Jurkat, Clone E6-1 (cell line): ENCODE measurements around the gene PDCD7.
A peak's percentile ranks its signal among the peaks of the same experiment; 100 is the strongest.
"Not testable (repeated sequence)": the region's sequence is repeated elsewhere in the genome, so short reads cannot be mapped to it uniquely, and the experiment has no call there.

ENCODE experiments used
- DNase-seq: peaks from one replicate; pipeline ENCODE4 v3.0.0-alpha.2; 2011; ENCODE audit warnings: low read depth, low spot score
- H3K4me3 ChIP-seq: 2 replicates; pipeline ENCODE4 v1.5.1; 2011; ENCODE audit warnings: mild to moderate bottlenecking, low read length, control low read depth, moderate library complexity

Gene PDCD7

GRCh38 chr15:65094294-65094995 is 39.2 kb downstream of the PDCD7 start:
- no peak overlapping the region for H3K4me3 ChIP-seq
- DNase-seq, result no peak

GRCh38 chr15:65093793-65094170 is 39.8 kb downstream of the PDCD7 start:
- H3K4me3 ChIP-seq, DNase-seq: not testable (repeated sequence)

DNA sequence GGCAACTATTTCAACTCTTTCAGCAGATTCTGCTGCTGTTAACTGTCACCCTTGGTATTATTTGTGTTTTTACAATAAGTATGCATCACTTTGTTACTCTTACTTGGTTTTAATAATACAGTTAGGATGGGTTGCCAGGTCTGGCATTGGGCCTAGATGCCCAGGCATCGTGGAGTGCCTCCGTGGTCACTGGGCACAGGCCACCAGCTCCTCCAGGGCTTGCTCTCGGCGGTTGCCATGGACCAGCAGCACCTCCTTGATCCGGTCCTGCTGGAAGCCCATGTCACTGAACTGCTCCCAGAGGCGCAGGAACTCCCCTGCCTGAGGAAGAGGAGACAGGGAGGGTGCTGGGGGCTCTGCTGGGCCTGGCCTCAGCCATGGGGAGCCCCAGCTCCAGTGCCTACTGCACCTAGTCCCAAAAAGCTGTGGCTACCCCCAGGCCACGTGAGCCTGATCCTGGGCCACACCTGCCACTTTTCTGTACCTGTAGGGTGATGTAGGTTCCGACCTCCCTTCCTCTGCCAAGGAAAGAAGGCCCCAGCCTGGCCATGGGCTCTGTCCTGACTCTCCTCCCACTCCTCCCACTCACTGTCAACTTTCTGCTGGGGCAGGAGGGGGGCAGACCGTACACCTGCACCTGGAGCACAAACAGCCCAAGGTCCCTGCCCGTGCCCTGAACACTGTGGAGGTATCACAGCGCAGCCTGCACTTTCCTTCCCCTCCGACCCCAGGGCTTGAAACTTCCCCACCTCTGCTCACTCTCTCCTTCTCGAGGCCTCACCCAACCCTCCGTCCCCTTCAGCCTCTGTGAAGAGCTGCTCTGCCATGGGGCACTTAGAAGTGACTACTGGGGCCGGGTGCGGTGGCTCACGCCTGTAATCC is 40.5 kb downstream of the PDCD7 start:
- no peak overlapping the region for H3K4me3 ChIP-seq

DNA sequence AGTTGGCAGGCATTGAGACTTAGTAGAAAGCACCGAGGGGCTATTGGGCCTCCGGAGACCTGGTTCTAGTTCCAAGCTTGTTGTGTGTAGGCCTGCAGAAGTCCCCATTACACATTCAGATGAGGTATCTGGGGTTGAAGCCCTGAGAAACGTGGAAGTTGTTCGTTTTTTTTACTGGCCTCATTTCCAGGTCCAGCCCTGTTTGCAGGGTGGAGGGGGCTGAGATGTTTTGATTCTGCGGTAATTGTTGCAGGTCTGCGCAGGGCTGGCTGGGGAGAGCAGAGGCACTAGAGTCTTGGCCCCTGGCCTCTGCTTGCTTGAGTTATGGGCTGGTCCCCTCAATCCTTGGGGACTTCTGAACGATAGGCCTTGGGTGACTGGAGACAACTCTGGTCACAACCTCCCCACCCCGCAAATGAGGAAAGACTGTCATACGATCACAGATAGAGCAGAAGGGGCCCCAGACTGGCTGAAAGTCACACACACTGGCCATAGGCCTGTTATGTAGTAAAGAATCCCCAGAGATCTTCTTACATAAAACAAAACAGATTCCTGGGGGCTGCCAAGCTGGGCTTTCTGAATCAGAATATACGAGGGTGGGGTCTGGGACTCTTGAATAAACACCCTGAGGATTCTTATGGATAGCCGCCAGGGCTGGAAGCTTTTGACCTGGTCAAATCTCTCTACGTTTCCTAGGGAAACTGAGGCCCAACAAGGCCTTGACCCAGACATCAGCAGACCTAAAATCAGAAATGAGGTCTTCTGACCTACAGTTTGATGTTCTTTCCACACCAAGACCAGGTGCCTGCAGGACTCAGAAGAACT is 41.5 kb downstream of the PDCD7 start:
- H3K4me3 ChIP-seq, result no peak overlapping the region
- no peak for DNase-seq

More for the DNA sequence above, 40.5 kb downstream of the PDCD7 start:
- no peak for DNase-seq

DNA sequence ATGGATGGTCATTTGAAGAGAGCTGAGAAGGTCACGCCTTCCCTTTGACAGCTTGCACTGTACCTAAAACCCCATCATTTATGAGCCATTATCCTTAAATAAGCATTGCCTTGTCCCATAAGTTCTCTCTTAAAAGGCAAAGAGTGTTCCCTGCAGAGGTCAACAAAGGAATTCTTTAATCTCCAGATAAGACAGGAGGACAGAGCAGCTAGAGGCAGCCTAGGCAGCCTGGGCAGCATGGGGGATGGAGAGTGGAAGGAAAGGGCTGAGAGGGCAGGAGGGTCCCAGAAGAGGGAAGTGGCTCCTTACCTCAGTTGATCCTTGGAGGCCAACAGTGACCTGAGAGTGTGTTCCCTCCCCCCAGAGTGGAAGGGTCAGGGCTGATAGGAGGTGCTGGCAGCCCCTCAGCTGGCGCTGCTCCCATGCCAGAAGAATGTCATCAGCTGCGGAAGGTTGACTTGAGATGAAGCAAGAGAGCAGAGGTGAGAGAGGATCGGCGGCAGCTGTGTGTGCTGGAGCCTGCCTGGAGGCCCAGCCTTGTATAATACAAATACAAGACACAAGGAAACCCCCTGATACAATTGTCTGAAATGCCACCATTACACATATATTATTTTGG is 44.3 kb downstream of the PDCD7 start:
- DNase-seq, result no peak
- no peak overlapping the region for H3K4me3 ChIP-seq

DNA sequence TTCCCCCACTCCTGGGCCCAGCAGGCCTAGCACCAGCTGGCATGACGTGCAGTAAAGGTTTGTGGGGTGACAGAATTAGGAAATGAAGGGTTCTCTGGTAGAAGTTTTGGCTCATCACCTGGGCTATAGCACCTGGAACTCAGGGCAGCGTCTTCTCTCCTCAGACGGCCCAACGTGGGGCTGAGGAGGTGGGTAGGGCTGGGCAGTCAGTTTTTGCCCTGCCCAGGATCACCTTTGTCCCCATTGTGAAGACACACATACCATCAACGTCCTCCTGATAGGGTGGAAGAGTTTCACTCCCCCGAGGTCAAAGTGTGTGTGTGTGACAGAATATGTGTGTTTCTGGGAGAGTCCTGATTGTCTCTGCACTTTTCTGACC is 45.0 kb downstream of the PDCD7 start:
- H3K4me3 ChIP-seq, result no peak overlapping the region
- no peak for DNase-seq

- no peak for DNase-seq
- no peak overlapping the region for H3K4me3 ChIP-seq
These were observed 45.5 kb downstream of the PDCD7 start for GRCh38 chr15:65087873-65088642.

GRCh38 chr15:65087411-65087810 is 46.2 kb downstream of the PDCD7 start:
- no peak overlapping the region for H3K4me3 ChIP-seq
- DNase-seq, result no peak

DNA sequence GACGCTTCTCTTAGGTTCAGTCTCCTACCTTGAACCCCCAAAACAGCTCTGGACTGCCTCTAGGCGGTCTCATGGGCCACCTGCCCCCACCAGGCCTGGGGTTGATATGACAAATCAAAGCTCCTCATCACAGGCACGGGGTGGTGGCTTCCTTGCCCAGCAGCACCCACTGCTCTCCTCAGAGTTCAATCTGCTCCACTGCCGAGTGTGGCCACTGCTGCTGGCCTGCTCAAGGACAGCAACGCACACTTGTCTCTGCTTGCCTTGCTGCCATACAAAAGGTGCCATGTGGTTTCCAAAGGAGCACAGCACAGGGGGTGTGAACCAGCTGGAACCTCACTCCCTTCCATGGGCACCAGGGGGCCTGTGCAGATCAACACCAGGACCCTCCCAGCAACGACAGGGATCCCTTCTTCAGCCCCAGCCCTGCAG is 46.9 kb downstream of the PDCD7 start:
- H3K4me3 ChIP-seq, result no peak overlapping the region
- peak; percentile 43 for DNase-seq

DNA sequence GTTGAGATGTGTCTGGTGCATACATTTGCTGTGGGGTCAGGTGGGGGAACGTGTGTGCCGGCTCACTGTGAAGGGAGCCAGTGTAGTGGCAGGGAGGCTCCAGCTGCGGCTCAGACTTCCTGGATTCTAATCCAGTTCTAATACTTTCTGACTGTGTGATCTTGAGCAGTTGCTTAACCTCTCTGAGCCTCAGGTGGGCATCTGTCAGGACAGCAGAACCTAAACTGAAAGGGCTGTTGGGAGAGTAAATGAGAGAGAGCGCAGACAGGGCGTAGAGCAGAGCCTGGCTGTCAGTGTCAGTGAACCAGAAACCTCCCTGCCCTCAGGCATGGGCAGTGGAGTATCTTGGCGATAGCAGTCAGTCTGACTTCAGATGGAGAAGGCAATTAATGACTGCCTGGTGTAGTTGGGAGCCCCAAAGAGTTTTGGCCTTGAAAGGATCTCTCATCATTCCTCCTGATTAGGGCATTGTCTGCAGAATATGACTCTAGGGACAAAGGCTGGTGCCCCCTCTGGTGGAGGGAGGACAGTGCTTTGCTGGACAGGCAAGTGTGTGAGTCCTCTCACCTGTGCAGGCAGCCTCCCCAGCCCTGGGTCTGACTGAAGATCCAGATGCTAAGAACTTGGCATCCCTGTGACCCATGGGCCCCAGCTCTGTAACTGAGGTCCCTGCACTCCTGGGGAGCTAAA is 47.5 kb downstream of the PDCD7 start:
- H3K4me3 ChIP-seq, result no peak overlapping the region
- DNase-seq, result no peak

DNA sequence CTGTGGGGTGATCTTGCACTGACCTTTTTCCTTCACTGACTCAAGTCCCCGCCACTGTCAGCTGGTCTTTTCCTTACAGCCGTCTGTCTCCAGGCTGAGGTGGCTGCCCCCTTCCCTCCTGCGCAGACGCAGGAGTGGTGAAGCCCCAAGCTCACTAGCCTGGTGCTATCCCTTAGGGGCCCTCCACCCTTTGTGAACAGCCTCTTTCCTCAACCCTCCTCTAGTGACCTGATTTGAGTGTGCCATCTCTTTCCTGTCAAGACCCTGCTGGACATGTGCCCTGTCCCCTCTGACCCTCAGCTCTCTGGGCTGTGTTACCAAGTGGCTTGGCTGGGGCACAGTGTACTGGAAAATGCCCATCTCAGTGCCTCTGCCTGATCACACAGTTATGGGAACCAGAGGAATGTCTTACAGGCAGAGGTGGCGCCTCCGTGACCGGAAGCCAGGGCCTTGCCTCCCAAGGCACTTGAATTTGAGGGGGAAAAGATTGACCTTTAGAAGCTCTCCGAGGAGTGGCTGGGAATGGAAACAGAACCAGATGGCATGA is 48.3 kb downstream of the PDCD7 start:
- no peak overlapping the region for H3K4me3 ChIP-seq
- DNase-seq, result no peak

GRCh38 chr15:65084500-65085206 is 49.0 kb downstream of the PDCD7 start:
- DNase-seq, result no peak
- no peak overlapping the region for H3K4me3 ChIP-seq

DNA sequence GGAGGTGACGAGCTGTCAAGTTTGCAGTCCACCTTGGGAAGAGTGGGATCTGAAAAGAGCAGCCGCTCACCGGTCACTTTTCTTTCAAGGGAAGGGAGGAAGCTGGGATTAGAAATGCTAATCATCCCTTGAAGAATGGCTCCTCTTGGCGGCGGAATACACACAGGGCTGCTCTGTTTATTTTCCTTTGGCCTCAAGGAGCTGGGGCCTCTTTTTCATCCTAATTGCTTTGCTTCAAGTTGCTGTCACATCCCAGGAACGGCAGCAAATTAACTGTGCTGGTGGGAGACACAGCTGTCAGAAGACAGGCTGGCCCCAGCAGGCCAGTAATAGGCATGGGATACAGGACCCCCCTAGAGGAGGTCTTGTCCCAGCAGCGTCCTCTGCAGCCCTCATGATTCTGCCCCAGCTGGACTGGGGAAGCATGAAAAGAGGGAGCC is 50.3 kb downstream of the PDCD7 start:
- no peak for DNase-seq

DNA sequence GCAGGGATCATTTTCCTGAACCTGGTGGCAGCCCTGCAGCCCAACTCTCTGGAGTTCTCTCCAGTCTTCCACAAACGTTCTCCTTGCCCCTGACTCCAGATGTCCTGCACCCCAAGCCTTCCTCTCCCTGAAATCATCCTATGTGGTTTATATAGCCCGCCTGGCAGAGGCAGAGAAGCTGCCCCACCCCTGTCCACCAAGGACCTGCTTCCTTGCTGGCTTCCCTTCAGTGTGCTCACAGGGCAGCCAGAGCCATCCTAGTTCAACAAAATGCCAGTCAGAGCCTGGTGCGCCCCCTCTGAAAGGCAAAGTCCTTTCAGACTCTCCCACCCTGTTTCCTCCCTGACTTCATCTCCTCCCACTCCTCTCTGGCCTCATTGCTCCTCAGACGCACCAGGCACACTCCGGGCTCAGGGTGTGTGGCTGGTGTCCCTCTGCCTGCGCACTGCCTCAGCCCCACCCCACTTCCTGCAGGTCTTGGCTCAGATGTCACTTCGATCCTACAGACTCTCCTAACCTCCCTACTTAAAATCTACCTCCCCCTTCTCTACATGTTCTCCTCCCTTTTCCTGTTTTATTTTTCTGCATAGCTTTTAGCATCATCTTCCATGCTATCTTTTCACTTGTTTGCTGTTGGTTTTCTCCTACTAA is 51.2 kb downstream of the PDCD7 start:
- peak; percentile 48 for DNase-seq
- H3K4me3 ChIP-seq, result no peak overlapping the region

More for the DNA sequence above, 50.3 kb downstream of the PDCD7 start:
- H3K4me3 ChIP-seq, result no peak overlapping the region

- DNase-seq, result peak; percentile 38
- no peak overlapping the region for H3K4me3 ChIP-seq
These were observed 51.9 kb downstream of the PDCD7 start for GRCh38 chr15:65081758-65082157.

DNA sequence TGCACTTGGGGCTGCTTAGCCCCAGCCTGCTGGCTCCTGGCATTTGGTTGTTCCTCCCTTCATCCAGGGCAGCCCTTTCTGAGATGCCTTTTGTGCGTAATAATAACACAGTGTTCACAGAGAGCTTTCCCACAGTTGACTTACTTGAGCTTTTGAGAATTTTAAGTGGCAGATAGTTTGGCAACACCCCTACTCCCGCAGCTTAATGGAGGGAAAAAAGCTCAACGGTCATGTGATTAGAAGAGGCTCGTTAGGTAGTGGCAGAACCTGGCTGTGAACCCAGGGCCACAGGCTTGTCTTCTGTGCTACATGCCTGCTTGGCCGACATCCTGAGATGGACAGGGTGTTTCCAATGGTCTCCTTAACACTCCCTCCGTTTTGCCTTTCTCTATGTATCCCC is 52.3 kb downstream of the PDCD7 start:
- H3K4me3 ChIP-seq, result no peak overlapping the region
- no peak for DNase-seq

- DNase-seq, result no peak
- no peak overlapping the region for H3K4me3 ChIP-seq
These were observed 54.0 kb downstream of the PDCD7 start for GRCh38 chr15:65079580-65079979.
